Activated CD8-positive, alpha-beta memory T cell treated with anti-CD3 and anti-CD28 coated beads, Interleukin-2, amount 50 U/mL, for 4 hours (primary cell): ENCODE data around the gene TGM4.
"Not testable (repeated sequence)": the region's sequence is repeated elsewhere in the genome, so short reads cannot be mapped to it uniquely, and the experiment has no call there.

Experiments used
- DNase-seq: peaks from one replicate; pipeline ENCODE4 v3.0.0-alpha.2; 2020

Gene TGM4

DNA sequence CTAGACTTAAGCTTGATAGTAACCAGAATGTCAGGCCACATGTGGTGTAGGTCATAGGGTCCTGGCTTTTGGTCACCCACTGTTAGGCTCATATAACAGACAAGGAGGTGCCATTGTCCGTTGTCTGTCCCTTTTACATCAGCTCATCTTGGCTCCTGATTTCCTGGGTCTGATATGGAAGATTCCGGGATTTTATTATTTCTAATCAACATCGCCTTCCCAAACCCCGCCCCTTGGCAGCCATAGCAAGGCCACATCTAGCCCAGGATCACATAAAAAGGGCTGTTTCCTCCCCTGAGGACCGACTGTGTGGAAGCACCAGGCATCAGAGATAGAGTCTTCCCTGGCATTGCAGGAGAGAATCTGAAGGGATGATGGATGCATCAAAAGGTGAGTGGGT lies at the start of gene TGM4:
Gene TGM4 (plus strand): TSS at position 301 of the 400 bp plus-strand sequence. CDS start 71 bp downstream, at position 372.
- DNase-seq, result no peak

DNA sequence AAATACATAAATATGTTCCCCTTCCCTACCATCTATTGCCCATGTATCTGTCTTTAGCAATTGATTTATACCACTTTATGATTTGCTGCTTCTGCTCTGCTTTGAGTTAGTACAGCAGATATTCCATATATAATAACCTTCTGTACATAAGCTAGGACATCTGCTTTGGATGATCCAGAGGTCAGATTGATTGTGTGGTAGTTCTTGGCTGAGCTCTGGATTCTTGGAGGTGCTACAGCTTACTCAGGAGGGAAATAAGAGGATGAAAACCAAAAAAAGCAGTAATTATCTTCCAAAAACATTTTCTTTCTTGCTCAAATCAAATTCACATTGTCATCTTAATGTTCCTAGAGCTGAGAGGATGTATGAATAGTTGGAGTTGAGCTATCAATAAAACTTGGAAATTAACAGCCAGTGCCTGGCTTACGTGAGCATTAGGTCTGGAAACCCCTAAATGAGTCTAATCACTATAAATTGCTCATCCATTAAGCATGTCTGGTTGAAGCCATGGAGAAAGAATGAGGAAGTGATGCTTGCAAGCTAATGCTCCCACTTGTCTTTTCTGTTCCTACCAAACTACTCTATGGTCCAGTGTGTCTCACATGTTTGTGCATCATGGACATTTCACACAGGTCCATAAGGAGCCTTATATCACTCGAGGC lies 49.0 kb upstream of the TGM4 start:
- no peak for DNase-seq

DNA sequence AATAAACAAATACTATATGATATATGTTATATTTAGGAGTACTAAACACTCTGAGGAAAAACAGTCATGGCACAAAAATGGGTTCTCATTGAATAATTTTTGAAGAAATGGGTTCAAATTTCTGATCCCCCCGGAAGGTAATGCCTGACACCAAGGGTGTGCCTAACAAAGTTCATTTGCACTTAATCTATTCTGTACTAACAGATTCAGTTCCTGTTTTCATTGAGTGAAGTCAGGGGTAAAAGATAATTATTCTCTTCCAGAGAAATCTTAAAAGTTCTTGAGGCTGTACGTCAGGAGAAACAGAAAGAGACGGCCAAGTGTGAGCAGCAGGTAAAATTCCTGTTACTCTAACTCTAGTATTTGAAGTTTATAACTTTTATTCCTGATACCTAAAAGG lies 47.2 kb upstream of the TGM4 start:
- DNase-seq, result no peak

DNA sequence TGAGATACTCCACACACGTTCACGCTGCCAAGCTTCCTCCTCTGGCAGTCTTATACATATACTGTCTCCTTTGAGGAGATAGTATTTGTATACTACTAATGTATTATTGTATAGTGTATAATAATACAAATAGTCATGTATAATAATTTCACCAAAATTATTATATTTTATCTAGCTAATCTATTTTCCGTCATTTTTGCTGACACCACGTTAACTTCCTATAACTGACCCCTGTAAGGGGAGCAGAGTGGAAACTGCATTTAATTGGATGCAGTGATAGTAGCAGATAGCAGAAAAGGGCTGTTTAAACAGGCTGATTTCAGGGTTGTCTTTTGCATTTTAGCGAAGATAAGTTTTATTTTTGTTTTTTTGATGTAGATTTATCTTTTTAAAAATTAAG lies 43.2 kb upstream of the TGM4 start:
- DNase-seq, result no peak

DNA sequence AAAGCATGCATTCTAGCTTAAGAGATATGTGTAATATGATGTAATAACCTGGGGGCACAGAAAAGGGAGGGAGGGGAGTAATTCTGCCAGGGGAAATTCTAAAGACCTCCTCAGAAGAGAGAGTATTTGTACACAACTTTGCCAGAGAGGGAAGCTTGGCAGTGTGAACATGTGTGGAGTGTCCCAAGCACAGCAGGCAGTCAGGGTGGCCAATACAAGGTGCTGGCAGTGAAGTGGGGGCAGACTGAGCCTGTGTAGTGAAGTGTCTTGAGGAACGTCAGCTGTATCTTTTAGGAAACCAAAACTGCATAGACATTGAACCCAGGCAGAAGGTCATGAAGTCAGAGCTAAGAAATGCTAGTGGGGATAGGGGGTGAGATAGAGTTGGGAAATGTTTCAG lies 42.4 kb upstream of the TGM4 start:
- no peak for DNase-seq

DNA sequence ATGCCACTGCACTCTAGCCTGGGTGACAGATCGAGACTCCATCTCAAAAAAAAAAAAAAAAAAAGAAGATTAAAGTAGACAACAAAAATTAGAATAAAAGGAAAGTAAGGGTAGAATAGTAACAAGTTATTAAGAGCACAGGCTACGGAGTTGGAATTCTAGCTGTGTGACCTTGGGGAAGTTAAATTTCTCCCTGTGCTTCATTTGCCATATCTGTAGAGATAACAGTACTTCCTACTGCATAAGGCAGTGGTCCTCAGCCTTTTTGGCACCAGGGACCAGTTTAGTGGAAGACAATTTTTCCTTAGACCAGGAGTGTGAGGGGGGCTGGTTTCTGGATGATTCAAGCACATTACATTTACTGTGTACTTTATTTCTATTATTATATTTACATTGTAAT lies 41.4 kb upstream of the TGM4 start:
- no peak for DNase-seq

DNA sequence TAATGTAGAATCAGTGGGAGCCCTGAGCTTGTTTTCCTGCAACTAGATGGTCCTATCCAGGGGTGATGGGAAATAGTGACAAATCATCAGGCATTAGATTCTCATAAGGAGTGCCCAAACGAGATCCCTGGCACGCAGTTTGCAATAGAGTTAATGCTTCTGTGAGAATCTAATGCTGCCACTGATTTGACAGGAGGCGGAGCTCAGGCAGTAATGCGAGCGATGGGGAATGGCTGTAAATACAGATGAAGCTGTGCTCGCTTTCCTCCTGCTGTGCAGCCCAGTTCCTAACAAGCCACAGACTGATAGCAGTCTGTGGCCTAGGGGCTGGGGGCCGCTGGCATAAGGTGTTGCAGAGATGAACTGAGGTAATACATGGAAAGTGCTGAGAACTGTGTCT lies 41.0 kb upstream of the TGM4 start:
- DNase-seq, result no peak

DNA sequence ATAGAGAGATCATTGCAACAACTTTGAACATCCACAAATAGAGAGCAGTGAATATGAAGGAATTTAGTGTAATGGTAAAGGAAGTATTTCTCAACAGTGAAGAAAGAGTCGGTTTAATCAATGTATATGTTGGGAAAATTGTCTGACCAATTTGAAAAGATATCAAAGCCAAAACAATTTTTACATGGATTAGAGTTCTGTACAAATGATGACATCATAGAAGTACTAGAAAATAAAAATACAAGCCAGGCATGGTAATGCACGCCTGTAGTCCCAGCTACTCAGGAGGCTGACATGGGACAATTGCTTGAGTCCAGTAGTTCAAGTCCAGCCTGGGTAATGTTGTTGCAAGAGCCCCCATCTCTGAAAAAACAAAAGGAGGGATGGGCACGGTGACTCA lies 38.7 kb upstream of the TGM4 start:
- DNase-seq, result no peak

DNA sequence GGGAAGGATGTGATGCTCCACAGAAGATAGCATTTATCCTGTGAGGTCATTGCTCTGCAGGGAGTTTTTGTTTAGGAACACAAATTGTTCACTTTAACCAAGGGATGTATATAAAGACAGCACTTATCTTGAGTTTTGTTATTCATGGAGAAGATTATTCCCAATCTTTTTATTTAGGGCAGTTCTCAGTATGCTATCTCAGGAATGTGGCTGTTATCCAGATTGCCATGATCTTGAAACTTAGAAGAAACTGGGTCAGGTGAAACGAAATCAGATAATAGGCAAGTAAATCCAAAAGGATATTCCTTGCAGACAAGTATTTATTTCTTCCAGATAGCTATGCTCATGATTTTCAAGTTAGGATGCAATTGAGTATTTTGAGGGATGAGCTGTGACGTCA lies 32.0 kb upstream of the TGM4 start:
- DNase-seq, result no peak

DNA sequence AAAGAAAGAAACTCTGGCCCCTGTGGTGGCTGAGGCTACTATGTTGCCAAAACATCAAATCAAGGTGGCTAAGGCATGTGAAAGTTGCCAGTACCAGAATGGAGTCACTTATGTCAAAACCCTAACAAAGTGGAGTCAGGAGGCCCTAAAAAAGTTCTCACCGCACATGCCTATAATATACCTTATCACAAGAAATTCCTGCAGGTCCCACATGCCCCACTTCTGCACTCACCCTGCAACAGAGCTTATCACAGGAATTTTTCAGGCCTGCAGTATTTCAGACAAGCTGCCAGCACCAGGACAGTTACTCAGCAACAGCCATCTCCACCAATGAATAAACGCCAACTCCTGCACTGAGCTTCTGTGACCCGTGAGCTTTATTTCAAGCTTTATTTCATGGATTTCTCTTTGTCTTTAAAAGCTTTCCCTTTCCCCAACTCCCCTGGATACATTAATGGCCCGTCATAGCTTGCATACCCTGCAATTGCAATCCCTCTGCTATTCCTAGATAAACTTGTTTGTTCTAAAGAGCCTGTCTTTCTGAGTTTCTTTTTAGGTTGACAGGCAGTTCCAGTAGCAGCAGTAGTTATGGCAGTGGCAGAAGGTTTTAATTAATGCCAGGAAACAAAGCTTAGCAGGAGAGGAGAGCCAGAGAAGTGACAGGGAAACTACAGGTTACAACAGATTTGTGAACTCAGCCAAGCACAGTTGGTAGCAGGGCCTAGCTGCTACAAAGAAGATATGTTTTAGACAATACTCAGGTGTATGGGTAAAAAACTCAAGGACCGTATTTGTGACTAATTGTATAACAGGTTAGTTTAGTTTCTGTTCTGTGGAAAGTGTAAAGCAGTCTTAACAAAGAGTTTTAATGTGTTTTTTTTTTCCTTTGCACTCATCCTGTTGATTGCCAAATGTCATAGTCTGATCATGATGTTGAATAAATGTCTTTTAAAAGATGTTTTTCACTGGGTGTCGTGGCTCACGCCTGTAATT lies 28.6 kb upstream of the TGM4 start:
- no peak for DNase-seq

DNA sequence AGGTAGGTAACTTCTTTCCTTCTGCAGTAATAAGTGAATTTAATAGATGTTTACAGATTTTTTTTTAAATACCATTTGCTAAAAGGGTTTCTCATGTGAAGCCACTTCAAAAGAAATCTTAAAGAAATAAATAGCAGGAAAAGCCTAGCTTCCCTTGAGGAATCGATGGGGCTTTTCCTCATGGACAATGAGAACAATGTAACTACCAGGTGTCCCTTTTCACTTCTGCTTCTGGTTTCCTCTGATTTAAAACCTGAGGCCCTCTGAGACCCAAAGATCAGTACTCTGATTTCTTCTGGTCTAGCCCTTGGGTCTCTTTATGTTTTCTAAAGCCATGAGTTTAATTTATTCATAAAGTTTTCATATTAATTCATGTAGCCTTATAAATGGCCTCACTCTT lies 25.8 kb upstream of the TGM4 start:
- no peak for DNase-seq

DNA sequence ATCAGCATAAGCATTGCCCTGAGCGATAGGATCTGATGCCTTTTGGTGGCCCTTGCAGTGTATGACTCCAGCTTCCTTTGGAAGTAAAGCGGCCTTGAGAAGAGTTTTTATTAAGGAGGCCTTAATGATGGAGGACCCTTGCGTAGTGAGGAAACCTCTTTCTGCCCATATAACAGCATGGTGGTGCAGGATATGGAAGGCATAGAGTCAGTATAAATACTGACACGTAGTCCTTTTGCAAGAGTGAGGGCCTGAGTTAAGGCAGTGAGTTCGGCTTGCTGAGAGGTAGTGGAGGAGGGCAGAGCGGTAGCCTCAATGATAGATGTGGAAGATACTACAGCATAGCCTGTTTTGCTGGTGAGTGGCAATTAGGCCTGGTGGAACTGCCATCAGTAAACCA lies 17.7 kb upstream of the TGM4 start:
- not testable (repeated sequence) for DNase-seq

DNA sequence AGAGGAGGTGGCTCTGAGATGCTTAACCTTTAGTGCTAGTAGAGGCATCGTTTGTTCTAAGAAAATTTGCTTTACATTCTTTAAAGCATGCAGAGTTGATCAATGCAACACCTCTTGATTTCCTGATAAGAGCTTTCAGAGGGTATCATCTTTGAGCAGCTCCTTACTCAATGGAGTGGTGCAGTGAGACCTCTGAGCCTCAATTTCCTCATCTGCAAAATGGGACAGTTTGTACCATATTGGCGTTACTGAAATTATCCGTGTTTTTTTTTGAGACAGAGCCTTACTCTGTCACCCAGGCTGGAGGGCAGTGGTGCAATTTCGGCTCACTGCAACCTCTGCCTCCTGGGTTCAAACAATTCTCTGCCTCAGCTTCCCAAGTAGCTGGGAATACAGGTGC lies 14.3 kb upstream of the TGM4 start:
- no peak for DNase-seq

DNA sequence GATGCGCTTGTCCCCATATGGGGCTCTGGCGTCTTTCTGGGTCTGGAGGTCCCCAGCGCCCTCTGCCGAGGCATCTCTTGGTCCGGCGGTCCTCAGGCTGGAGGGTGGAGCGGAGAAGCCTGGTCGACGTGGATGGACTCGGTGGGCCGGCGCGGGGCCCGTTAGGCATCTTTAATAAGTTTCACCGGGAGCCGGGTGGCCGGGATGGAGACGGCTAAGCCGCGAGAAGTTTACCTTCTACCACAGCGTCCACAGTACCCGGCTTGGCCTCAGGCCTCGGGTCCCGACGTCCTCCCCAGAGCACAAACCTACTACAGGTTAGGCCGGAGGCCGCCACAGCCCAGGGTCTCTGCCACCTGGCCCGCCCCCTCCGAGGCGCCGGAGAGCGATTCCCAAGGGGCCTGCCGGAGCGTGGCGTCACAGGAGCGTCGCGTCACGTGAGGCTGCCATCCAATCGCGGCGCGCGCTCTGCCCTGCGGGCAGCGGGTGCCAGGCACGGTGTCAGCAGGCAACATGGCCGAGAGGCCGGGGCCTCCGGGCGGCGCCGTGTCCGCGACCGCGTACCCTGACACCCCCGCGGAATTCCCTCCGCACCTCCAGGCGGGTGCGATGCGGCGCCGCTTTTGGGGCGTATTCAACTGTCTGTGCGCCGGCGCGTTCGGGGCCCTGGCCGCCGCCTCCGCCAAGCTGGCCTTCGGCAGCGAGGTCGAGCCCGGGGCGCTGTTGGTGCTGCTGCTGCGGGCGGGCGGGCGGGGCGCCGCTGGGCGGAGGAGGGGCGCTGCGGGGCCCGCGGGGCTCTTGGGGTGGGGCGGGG lies 12.8 kb upstream of the TGM4 start, which contains the start of gene TMEM42:
Gene TMEM42 (plus strand): TSS at position 501 of the 814 bp plus-strand sequence. CDS start 13 bp downstream, at position 514.
- DNase-seq, result peak; percentile 90

DNA sequence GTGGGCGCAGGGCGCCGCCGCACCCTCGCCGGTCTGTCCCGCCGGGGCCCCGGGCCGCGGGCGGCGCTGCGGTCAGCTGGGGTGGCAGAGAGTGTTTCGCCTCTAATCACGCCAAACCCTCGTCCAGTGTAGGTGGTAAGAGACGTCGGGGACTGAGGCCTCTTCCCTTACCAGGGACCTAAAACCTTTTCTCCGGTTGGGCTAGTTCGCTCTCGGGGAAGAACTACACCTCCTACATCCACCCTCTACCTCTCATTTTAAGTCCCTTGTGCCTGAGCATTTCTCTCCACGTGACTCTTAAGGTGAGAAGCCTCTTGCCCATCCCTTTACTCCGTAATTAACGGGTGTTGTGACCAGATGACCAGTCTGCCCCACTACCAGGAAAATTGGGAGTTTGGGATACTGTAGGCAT lies 12.2 kb upstream of the TGM4 start:
- DNase-seq, result no peak

DNA sequence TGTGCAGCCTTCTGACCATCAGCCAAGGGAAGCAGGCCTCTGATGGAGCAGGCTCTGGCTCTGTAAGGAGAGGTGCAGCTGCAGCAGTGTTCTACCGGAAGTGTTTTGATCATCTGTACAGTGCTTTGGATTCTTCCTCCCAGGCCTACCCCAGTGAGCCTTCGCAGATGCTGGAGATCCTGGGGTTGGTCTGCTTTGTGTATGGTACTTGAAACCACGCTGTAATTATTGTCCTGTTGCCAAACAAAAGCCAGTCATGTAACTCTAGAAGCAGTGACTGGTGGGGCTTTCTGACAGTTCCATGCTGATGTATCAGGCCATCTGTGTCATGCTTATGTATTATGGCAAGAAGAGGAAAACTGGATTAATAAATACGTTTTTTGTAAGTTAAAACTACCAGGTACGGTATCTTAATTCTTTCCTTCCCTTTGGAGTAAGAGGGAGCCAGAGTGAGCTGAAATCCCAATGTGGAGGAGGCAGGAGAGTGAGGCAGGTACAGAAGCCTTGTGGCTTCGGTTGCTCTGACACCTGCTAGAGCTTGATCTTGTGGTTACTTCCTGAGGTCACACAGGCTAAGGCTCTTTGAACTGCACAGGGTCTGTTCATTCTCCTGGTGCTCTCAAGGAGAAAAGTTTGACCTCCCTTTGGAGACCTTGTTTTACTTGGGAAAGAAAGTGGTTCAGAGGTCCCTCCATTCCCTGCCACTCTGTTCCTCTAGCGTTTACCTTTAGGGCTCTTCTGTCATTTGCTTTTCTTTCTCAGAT lies 9.0 kb upstream of the TGM4 start:
- no peak for DNase-seq

DNA sequence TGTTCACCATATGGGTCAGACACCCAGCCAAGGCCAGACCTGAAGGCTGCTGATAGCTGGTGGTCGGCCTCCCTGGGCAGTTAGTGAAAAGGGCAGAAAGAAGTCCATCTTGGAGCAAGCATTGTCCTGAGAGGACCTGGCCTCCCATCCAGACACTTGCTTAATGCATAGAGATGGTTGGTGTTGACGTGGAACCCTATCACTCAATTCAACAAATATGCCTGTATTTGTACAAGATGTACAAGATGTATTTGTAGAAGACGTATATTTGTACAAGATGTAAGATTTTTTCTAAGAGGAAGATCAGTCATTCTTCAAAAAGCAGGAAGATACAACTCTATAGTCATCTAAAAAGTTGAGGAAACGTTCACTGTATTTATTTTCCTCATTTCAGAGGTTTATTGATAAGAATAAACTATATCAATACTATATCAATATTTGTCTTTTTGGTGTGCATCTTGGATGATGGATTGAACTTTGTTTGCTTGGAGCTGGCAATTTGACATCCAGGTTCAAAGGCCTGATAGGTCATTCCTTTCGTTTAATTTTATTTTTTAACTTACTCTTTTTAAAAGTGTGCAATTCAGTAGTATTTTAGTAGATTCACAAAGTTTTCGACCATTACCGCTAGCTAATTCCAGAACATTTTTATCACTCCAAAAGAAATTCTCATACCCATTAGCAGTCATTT lies 6.8 kb upstream of the TGM4 start:
- no peak for DNase-seq

DNA sequence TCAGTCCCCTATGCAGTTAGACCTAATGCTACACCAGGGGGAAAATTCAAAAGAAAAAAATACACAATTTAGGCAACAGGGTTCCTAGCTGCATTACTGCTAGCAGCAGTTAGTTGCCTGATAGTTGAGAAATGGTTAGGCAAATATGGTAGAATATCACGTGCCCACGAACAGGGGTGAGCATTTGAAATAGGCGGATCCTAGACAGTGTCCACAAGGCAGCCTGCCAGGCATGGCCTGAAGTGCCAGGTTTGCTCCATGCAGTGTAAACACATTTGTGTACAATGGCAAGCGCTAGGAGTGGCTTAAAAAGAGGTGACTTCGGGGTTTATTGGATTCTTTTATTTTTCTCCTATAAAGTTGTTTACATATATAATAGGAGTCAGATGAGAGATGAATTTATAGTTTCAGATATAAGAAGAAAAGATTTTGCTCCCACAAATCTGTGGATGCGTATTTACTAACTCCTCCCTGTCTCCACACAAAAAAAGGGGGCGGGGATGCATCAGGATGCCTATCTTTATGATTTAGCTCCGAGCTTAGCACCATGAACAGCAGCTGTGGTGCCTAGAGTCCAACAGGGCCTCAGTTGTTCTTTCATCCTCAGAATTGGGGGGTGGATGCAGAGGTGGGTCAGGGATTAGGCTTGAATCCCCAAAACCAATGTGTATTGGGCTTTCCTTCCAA lies 3.9 kb upstream of the TGM4 start:
- DNase-seq, result no peak

DNA sequence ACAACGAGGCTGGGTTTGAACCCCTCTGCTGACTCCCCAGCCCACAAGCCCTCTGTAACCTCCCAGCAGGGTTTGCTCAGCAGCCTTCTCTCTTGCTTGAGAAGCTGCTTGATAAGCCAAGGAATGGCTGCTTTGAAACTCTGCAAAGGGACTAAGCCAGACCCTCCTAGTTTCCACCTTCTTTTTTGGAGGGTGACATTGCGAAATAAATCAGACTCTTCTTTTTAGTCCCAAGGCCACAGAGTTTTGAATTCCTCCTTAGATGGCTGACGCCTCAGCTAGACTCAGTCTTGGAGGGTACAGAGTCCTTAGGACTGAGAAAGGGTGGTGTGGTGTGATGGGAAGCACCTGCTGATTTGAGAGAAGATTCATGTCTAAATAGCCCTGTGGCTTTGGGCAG lies 1.2 kb downstream of the TGM4 start:
- DNase-seq, result no peak

DNA sequence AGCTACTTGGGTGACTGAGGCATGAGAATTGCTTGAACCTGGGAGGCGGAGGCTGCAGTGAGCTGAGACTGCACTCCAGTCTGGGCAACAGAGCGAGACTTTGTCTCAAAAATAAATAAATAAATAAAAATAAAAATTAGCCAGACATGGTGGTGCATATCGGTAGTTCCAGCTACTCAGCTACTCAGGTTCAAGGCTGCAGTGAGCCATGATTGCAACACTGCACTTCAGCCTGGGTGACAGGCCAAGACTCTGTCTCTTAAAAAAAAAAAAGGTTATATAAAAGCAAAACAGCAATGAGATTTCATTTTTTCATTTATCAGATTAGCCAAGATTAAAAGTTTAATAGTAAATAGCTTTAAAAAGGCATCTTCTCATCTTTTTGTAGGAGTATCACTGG lies 2.9 kb downstream of the TGM4 start:
- no peak for DNase-seq

DNA sequence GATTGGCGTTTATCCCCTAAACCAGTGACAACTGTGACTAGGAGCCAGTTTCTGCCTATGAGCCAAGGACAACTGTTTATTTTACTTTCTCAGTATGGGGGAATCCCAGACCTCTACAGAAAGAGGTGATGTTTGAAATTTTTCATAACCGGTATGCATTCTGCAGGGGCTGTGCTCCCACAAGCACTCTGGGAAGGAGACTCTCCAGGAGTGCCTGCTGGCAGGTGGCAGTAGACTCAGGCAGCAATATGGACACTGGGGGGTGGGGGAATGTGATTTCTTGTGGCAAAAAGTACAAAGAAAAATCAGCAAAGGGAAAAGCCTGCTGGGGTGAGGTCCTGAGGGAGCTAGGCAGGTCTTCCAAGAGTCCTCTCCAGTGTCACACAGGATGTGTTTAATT lies 5.9 kb downstream of the TGM4 start:
- no peak for DNase-seq
